GM23248 (cell line): ENCODE data around the gene MVD.

ENCODE experiments used
- EZH2 ChIP-seq: fragments of 200-600 bp; sonication (generic); IDR thresholded peaks from 2 replicates; pipeline ENCODE4 v1.6.1; 2018; ENCODE audit warnings: antibody characterized with exemption, mild to moderate bottlenecking; ENCODE audit not compliant: insufficient read depth, poor library complexity, severe bottlenecking
- EZH2phosphoT487 ChIP-seq: fragments of 200-600 bp; sonication (generic); IDR thresholded peaks from 2 replicates; pipeline ENCODE4 v1.6.1; 2018; ENCODE audit warnings: antibody characterized with exemption, moderate library complexity, mild to moderate bottlenecking, low read depth; ENCODE audit not compliant: insufficient read depth

GRCh38 chr16:88701581-88702370 lies 38.9 kb upstream of the MVD start:
- no peak for TF ChIP-seq EZH2phosphoT487
- no peak for TF ChIP-seq EZH2
